HG02938 (cell line): ENCODE measurements around the gene FBXL13.
"Not testable (repeated sequence)": the region's sequence is repeated elsewhere in the genome, so short reads cannot be mapped to it uniquely, and the experiment has no call there.

ENCODE experiments used
- ATAC-seq: cut with Tn5 transposase; IDR thresholded peaks from one replicate; pipeline ENCODE4 v1.9.1; 2021; ENCODE audit warnings: mild to moderate bottlenecking, moderate library complexity; ENCODE audit not compliant: unreplicated experiment

FBXL13 gene

DNA sequence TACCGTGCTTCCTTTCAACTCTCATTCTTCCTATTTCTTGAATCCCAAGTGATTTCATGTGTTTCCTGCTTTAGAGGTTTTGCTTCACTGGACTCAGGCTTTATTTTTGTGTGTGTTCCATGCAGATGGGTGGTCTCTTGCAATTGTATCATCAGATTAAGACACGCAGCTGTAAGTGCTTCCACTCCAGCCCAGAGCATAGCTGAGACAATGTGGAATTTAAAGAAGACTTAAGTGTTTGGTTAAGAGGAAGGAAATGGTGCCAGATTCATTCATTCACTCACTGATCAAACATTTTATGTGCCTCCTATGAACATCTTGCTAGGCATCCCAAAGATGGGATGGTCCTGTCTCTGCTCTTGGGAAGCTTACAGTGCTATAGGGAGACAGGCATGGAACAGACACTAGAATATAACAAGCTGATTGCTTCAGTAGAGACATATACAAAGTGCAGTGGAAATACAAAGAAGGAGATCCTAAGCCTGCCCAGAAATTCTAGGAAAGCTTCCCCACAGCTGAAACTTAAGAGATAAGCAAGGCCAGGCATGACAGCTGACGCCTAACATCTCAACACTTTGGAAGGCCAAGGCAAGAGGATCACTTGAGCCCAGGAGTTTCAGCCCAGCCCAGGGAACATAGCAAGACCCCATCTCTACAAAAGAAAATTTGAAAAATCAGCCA lies 207.9 kb downstream of the FBXL13 start:
- ATAC-seq = no peak

DNA sequence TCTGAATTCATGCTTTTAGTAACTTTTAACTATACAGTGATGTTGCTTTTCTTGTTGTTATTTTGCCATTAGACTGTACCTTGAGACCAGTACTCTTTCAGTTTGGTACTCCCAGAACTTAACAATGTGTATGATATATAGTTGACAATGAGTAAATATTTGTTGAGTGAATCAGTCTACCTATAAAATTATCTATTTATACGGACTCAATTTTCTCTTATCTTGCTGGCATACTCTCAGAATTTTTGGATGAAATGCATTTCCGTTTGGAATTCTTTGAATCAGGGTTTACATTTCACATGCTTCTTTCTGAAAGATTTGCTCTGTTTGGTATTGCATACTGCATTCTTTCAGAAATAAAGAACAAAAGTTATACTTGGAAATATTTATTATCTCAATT lies 209.6 kb downstream of the FBXL13 start:
- no peak for ATAC-seq

DNA sequence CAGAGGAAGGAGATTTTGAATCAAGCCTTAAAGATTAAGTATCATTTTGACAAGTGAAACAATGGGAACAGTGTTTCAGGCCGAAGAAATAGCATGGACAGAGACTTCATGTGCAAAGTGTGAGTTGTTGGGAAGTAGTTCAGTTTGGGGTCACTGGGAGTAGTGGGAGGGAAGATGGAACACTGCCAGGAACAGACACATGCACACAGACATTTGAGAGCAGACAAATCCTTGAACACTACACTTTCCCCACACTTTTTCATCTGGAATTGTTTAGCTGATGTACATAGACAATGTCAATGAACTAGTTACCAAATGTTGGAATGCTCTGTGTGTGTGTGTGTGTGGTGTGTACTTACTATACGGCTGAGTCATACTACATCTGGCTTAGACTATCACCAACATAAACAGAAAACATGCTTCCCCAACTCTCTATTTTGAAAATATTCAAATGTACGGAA lies 214.2 kb downstream of the FBXL13 start:
- ATAC-seq = no peak

DNA sequence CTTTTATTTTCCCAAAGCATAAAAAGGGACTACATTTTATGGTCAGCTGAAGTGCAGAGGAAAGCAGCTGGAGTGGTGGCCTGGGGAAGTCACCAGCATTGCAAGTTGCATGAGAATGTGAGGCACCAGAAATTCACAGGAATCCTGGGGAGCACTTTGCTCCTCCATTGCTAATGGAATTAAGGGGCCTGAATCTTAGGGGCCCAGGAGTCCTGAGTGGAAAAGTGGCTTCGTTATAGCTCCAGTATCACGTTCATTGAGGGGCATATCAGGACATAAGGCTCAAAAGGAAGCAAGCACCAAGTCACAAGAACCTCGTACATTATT lies 214.8 kb downstream of the FBXL13 start:
- no peak for ATAC-seq

DNA sequence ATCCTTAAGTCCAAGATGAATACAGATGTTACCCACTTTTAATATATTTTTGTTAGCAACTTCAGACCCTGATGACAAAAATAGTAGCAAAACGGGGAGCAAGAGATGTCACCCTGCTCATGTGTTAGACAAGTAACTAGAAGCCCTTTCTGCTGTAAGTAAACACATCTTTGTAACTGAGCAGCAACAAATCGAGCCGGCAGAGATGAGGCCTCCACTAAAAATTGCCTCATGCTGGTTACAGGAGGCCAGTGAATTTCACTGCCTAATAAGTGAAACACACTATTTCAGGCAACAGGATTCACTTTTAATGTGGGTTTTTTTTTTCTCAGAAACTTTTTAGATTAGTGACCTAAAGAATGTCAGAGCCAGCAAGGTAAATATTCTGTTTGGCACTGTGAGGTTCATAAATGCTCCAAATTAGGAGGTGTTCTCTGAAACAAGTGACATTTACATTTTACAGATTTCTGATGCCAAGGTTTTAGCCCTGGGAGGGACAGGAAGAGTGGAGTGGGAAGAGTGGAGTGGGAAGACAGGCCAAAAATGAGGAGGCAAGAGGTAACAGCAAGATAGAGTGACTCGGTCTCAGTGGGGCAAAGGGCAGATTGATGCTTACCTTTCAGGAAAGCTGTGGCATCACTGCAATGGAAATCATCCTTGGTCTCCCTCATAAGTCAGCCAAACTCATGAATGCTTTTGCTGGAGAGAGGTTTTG lies 215.4 kb downstream of the FBXL13 start:
- no peak for ATAC-seq

DNA sequence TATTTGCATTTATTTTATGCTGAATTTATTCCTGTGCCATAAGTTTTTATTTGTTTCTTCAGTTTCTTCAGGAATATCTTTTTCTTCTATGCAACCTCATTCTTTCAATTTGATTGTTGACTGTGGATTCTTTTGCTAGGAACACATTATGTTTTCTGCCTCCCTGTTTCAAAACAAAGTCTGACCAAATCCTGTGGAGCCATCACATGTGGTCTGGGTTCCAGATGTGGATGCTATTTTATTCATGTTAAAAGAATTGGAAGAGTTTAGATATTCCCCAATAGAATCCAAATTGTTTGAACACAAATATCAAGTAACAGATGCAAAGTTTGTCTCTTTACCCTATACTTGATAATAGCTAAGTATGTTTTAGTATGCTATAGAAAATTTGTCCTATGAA lies 218.6 kb downstream of the FBXL13 start:
- no peak for ATAC-seq

DNA sequence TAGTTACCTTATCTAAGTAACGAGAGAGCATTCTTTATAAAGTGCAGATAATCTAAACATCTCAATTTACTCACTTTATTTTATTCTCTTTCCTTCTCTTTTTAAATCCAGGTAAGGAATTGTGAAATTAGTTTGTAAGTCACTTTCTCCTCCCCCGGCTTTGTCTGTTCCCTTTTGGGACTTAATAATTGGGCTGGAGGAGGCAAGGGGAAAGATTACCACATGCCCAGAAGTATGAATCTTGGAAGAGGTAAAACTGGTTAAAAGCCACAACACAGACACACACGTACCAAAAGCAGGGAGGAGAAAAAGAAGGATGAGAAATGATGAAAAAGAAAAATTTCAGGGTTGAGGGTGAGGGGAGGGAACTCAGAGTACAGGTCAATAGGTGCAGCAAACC lies 225.1 kb downstream of the FBXL13 start:
- no peak for ATAC-seq

DNA sequence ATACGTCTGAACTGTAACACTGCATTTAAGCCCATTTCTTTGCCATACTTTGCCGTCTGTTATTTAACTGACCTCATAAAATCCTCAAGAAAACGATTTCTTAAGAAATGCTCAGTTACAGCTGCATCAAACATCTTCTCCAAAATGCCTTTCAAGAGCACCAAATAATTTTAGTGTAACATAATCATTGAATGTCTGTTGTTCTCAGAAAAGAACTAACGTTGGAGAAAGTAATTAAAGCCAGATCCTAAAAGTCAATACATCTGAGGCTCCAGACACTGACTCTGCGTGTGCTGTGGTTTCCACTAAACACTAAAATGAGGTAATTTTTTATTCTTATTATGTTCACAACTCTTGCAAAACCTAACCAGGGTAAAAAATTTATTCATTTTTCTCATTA lies 225.5 kb downstream of the FBXL13 start:
- ATAC-seq = no peak

DNA sequence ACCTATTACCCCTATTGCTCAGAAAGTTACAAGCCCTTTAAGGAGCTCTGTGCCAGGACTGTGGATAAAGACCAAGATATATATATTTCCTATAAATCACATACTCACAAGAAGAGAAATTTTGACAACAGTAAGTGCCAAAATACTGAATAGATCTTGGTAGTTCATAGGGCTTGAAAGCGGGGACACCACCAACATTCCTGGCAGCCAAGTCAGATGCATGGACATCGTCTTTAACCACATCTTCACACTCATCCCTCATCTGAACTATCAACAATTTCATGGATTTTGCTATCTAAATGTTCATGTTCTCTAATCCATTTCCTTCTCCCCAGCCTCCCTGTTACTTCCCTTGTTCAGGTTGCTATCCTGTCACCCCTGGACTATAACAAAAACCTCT lies 229.2 kb downstream of the FBXL13 start:
- no peak for ATAC-seq

DNA sequence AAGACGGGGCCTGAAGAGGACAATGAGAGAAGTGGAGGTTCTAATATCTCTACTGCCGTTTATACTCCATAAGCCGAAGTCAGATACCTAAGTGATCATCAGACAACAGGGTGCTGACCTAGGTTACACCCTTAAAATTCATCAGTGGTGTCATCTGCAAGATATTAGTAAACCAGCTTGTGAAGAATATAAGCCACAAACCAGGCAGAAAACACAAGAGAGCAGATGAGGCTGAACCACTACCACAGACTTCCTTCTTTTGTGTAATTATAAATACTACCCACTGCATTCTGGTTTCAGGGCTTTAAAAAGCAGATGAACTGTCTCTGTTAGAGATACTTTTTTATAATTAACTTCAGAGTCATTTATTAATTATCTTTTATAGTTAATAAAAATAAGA lies 230.7 kb downstream of the FBXL13 start:
- ATAC-seq = peak; percentile 93

DNA sequence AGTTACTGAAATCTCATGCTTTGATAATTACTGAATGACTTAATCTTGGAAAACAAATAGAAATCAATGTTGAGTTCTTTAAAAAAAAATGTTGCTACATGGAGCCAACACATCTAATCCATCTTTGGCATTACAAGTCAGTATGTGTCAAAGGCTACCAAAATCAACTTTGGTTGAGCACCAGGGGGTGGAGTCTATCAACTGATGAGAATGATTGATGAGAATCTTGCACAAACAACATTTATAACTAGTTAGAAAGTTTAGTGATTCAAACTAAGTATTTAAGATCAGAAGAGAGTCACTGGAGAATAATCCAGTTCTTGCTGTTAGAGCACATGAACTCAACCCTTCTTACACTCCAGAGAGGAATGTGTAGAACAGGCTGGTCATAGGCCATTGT lies 232.3 kb downstream of the FBXL13 start:
- no peak for ATAC-seq

DNA sequence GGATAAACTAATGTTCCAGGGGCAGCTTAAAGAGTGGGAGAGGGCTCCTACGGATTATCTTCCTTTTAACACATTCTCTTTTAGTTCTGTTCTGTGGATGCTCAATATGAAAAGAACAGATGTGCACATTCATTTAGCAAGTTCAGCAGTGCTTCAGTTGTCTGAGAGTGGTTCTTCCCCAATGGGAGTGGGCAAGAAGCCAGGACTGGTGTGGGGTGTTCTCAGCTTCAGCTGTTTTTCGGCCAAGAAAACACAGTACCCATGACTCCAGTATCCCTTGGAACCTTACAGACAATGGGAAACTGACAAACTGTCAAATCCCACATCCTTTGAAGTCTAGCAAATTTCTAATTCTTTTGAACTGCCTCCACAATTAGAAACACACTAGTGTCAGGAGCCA lies 233.3 kb downstream of the FBXL13 start:
- no peak for ATAC-seq

DNA sequence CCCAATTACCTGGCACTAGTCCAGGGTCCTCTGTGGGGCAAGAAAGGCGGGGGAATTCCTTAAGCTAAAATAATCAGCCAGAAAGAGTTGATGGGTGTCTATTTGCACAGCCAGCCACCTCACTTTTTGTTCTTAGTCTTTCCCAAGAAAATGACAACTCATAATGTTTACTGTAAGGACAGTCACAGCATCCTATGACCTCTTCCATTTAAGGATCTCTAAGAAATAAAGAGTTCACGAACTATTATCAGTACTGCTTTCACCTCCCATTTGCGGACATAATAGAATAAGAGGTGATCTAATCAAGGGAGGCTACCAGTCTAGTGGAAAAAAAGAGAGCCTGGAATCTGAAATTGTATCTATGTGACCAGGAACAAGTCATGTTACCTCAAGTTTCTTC lies 234.2 kb downstream of the FBXL13 start:
- ATAC-seq = no peak

DNA sequence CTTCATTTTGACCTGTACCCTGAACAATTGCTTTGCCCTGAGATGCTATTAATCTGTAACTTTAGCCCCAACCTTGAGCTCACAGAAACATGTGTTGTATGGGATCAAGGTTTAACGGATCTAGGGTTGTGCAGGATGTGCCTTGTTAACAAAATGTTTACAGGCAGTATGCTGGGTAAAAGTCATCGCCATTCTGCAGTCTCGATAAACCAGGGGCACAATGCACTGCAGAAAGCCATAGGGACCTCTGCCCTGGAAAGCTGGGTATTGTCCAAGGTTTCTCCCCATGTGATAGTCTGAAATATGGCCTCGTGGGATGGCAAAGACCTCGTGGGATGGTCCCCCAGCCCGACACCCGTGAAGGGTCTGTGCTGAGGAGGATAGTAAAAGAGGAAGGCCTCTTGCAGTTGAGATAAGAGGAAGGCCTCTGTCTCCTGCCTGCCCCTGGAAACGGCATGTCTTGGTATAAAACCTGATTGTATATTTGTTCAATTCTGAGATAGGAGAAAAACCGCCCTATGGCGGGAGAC lies 236.0 kb downstream of the FBXL13 start:
- ATAC-seq = not testable (repeated sequence)

DNA sequence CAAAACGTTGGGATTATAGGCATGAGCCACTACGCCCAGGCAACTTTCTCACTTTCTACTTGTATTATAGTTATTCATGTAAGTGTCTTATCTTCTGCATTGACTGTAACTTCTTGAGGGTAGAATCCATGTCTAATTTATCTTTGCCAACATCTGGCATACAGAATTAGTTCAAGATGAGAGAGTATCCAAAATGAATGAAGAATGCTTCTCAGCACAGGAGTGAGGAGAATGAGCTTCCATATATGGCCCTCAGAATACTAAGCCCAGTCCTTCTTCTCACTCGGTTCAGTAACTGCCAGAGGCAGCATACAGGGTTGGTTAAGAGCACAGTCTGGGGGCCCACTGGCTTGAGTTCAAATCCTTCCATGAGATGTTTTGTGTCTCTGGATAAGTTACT lies 236.8 kb downstream of the FBXL13 start:
- no peak for ATAC-seq

DNA sequence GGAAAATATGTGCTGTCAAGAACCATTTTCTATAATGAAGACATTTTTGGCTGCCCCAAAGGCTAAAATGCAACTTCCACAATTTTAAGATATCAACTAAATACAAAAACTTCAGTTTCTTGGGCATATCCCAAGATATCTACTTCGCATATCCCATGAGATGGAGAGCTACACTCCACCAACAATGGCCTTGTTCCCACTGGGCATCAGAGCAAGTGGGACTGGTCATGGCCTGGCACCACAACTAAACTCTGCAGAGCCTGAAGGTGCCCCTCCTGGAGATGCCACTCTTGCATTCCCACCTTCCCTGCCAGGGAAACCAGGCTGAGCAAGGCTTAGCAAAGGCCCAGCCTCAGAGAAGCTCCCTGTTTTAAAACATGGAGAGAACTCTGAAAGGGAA lies 237.6 kb downstream of the FBXL13 start:
- no peak for ATAC-seq

DNA sequence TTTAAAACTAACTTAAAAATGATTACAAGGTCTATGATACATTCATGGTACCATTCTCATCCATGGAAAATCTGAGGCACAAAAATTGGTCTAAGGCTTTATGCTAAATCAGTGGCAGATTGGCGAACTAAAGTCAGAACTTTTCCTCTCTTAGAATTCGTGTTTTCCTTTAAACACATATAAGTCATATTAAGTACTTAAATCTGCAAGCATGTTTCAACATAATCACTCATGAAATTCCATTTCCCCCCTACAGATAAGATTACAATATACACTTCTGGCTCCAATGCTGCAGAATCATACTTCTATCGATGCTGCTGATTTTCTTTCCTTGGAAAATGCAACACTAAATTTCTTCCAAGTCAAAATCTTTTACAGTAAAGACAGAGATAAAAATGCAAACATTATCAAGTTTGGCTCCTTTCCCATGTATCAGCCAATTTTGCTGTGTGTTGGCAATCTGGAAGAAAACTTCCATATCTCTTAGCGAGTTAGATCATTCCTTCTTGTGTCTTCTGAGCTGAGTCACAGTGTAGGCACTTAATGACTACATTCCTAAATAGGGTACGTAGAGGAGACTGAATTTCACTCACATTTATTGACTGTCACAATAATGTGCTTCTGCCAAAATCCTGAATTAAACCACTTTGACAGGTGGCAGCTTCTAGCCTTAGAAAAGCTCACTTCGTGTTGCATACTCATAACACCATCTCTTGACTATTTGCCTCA lies 238.2 kb downstream of the FBXL13 start:
- no peak for ATAC-seq

DNA sequence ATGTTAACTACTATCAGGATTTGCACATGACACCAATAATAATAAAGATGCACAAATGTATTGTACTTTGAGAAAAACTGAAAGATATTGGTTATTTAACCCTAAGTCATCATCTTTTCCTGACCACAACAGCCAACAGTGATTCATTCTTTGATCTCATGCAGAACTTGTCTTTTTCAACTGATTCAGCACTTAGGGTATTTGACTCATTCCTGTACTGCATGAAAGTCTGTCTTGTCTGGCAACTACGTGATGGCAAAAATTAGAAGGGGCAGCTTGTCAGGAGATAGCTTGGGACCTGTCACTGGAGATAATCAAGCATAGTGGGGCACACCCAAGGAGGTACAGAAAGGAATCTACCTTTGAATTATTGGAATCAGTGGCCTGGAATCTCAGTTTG lies 239.6 kb downstream of the FBXL13 start:
- peak; percentile 95 for ATAC-seq

DNA sequence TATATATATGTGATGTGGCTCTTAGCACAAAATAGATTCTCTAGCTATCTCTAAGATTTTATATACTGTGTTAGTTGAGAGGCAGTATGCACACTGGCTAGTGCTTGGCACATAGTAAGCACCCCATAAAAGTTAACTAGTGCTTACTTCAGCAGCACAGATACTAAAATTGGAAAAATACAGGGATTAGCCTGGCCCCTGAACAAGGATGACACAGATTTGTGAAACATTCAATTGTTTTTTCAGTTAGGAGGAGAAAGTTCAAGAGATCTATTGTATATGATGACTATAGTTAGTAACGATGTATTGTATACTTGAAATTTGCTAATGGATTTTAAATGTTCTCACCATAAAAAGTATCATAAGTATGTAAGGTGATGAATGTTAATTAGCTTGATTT lies 240.1 kb downstream of the FBXL13 start:
- no peak for ATAC-seq

DNA sequence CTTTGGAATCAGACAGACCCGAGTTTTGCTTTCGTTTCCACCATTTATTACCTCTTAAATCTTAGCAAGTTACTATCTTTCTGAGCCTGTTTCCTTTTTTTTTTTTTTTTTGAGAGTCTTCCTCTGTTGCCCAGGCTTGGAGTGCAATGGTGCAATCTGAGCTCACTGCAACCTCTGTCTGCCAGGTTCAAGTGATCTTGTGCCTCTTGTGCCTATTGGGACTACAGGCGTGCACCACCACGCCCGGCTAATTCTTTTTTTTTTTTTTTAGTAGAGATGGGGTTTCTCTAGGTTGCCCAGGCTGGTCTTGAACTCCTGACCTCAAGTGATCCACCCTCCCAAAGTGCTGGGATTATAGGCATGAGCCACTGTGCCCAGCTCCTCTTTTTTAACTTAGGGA lies 241.3 kb downstream of the FBXL13 start:
- ATAC-seq = no peak

DNA sequence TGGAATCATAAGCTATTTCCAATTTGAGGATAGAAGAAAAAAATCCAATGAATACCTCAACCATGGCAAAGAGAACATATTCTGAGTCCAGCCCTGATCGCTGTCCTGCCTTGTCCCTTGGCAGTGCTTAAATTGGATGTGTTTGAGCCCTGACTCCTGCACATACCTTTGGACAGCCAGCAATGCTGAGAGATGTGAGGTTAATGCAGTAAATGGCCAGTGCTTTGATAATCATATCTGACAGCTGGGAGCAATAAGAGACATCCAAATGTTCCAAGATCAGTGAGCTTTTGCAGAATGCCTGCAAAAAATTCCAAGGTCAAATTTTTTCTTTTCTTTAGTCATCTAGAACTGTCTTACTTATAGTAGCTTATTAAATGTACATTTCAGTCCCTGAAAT lies 241.9 kb downstream of the FBXL13 start:
- ATAC-seq = no peak

DNA sequence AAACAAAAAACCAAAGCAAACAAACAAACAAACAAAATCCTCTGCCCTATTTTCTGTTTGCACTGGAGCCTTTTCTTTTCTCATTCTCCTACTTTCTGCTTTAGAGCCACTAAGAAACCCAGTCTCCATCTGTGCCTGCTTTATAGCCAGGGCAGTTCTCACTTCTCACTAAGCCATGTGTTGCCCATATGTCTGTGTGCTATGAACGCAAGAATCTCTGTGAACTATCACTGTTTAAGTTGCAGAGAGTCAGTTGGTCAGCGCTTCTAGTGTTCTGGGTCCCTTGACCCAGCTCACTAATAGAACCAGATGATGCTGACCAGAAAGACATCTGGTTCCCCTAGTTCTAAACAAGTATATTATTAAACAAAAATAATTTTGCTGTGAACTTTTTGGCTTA lies 244.4 kb downstream of the FBXL13 start:
- no peak for ATAC-seq
